CD4-positive, alpha-beta T cell (primary cell): ENCODE measurements around the gene DQX1. TPM values are rescaled to one million over a fixed set of nuclear protein-coding genes. Genes with fewer than 3 reads are reported as not detected.

Source experiments
- ATAC-seq: fragments of 200-7000 bp; cut with Tn5 transposase; one replicate; pipeline ENCODE4 v1.10.0; 2022; ENCODE audit warnings: mild to moderate bottlenecking; ENCODE audit not compliant: poor library complexity
- CTCF ChIA-PET: fragments of 350-600 bp; sonication (Branson Sonifier 250); formaldehyde crosslinking; loops from one replicate; lab custom pipeline; 2021; ENCODE audit warnings: antibody characterized with exemption, inconsistent platforms; lab: Charles Lee
- POLR2A ChIA-PET: fragments of 350-600 bp; sonication (Branson Sonifier 250); formaldehyde crosslinking; loops from one replicate; lab custom pipeline; 2021; ENCODE audit warnings: antibody characterized with exemption, inconsistent platforms; lab: Charles Lee
- DNase-seq, 14 experiments: peaks; one replicate each; pipeline ENCODE4 v3.0.0-alpha.2; 2013 to 2020; ENCODE audit warnings: mixed read lengths in 2 of 14
- H3K27ac ChIP-seq, 2 donors: one replicate each; pipeline versions ENCODE4 v1.5.1 to v1.7.0; 2013; ENCODE audit warnings: low read length in 2 of 2, low read depth in 1 of 2, mild to moderate bottlenecking in 1 of 2
- H3K27me3 ChIP-seq, 2 experiments: 1 replicate in 1 of 2; 2 replicates in 1 of 2; pipeline versions ENCODE4 v1.6.1 to v1.7.0; 2013; ENCODE audit warnings: low read length in 2 of 2, control low read depth in 1 of 2, mild to moderate bottlenecking in 1 of 2, moderate library complexity in 1 of 2; ENCODE audit not compliant: insufficient read depth in 2 of 2, control insufficient read depth in 1 of 2
- H3K36me3 ChIP-seq: one replicate; pipeline ENCODE4 v1.6.1; 2013; ENCODE audit warnings: low read length, control low read depth; ENCODE audit not compliant: insufficient read depth
- H3K4me1 ChIP-seq: one replicate; pipeline ENCODE4 v1.6.1; 2013; ENCODE audit warnings: low read length, control low read depth; ENCODE audit not compliant: insufficient read depth
- H3K4me3 ChIP-seq: one replicate; pipeline ENCODE4 v1.5.1; 2013; ENCODE audit warnings: mild to moderate bottlenecking, low read length, moderate library complexity
- H3K9me3 ChIP-seq, 2 experiments: 1 replicate in 1 of 2; 2 replicates in 1 of 2; pipeline versions ENCODE4 v1.6.1 to v1.7.0; 2013; ENCODE audit warnings: low read length in 2 of 2, mild to moderate bottlenecking in 2 of 2, control low read depth in 1 of 2, moderate library complexity in 1 of 2; ENCODE audit not compliant: control insufficient read depth in 1 of 2, insufficient read depth in 1 of 2
- H3K27ac Mint-ChIP-seq: one replicate; pipeline ENCODE4 v1.8.0; 2020; ENCODE audit warnings: mixed read lengths
- H3K27me3 Mint-ChIP-seq: one replicate; pipeline ENCODE4 v1.8.0; 2021; ENCODE audit warnings: mixed read lengths
- H3K36me3 Mint-ChIP-seq: one replicate; pipeline ENCODE4 v1.8.0; 2021; ENCODE audit warnings: low read depth, mixed read lengths
- H3K4me1 Mint-ChIP-seq: one replicate; pipeline ENCODE4 v1.8.0; 2021; ENCODE audit warnings: low read depth, mixed read lengths
- H3K4me3 Mint-ChIP-seq: one replicate; pipeline ENCODE4 v1.8.0; 2020; ENCODE audit warnings: mild to moderate bottlenecking, mixed read lengths
- H3K9me3 Mint-ChIP-seq: one replicate; pipeline ENCODE4 v1.8.0; 2020; ENCODE audit warnings: mixed read lengths
- CTCF ChIP-seq: fragments of 200-600 bp; IDR thresholded peaks from one replicate; pipeline ENCODE4 v1.8.0; 2022; ENCODE audit warnings: antibody characterized with exemption, mild to moderate bottlenecking
- intact Hi-C, 2 experiments: fragments of 100-400 bp; cut with DNase I in 1 of 2; cut with micrococcal nuclease in 1 of 2; formaldehyde crosslinking; loops; one replicate each; pipeline versions ENCODE4 v1.15.1 to v1.9.0; 2023 to 2025; cut with DNase I, micrococcal nuclease
- total RNA-seq, 174 experiments: library from RNA in 2 of 174; stranded (reverse) in 2 of 174; gene quantifications; one replicate each; pipeline ENCODE4 v1.2.3 and lab custom pipeline; 2021 to 2026

The DQX1 gene
- total RNA-seq, 2 experiments from 2014 or later: 0.22 TPM; not detected in 1

- Mint-ChIP-seq H3K27me3 (peaks cover 23% of the 10 kb centered on the region), H3K4me3 (no peak overlapping the region), H3K4me1 (peaks cover 18% of the 10 kb centered on the region), H3K36me3 (peaks cover 11% of the 10 kb centered on the region), H3K27ac (no peak overlapping the region), H3K9me3 (no peaks in the 10 kb centered on the region)
- ATAC-seq (no peak), DNase-seq (no peak)
- Histone ChIP-seq H3K4me1 (peaks cover 14% of the 10 kb centered on the region), H3K9me3 (no peaks in the 10 kb centered on the region), H3K4me3 (no peak overlapping the region), H3K27me3 (peaks cover 14 to 17% of the 10 kb centered on the region in 2 experiments), H3K27ac (no peak overlapping the region), H3K36me3 (peaks cover 13% of the 10 kb centered on the region)
- ChIA-PET CTCF (no interaction called here), POLR2A (no interaction called here)
- no peak for TF ChIP-seq CTCF
- intact Hi-C loops: loop anchor here (10.0 kb wide), 2 partner anchors 141 to 711 kb away; partner anchors contain the start of gene STAMBP (in 1 of the 2)
Measured at GRCh38 chr2:74535440-74535965, 9.5 kb upstream of the DQX1 start.

GRCh38 chr2:74534411-74534810 lies 8.4 kb upstream of the DQX1 start:
- Histone ChIP-seq H3K27ac (no peak overlapping the region), H3K4me3 (no peak overlapping the region), H3K9me3 (no peaks in the 10 kb centered on the region), H3K36me3 (peaks cover 13% of the 10 kb centered on the region), H3K4me1 (peaks cover 17% of the 10 kb centered on the region), H3K27me3 (peaks cover 7 to 11% of the 10 kb centered on the region in 2 experiments)
- DNase-seq (no peak), ATAC-seq (no peak)
- Mint-ChIP-seq H3K27me3 (peaks cover 20% of the 10 kb centered on the region), H3K9me3 (no peaks in the 10 kb centered on the region), H3K4me3 (no peak overlapping the region), H3K4me1 (peaks cover 20% of the 10 kb centered on the region), H3K27ac (no peak overlapping the region), H3K36me3 (peaks cover 13% of the 10 kb centered on the region)
- CTCF ChIA-PET: no interaction called here
- no peak for TF ChIP-seq CTCF
- intact Hi-C loops: loop anchor here (5.0 to 10.0 kb wide), 3 partner anchors 140 to 710 kb away; partner anchors contain the start of gene STAMBP (in 1 of the 2)
- POLR2A ChIA-PET: no interaction called here

GRCh38 chr2:74533464-74533863 lies 7.4 kb upstream of the DQX1 start:
- POLR2A ChIA-PET: interaction anchor here (1.1 to 3.0 kb wide), 2 partner anchors 25 to 52 kb away, joined by 4 to 24 read pairs; partner anchors contain the start of genes CCDC142, PCGF1 and TTC31
- no peak for TF ChIP-seq CTCF
- Histone ChIP-seq H3K27ac (no peak overlapping the region), H3K9me3 (no peaks in the 10 kb centered on the region), H3K36me3 (peaks cover 14% of the 10 kb centered on the region), H3K4me1 (peaks cover 25% of the 10 kb centered on the region), H3K4me3 (no peak overlapping the region), H3K27me3 (peaks cover 0 to 4% of the 10 kb centered on the region in 2 experiments)
- DNase-seq (no peak), ATAC-seq (no peak)
- Mint-ChIP-seq H3K36me3 (peaks cover 22% of the 10 kb centered on the region), H3K9me3 (no peaks in the 10 kb centered on the region), H3K4me1 (peaks cover 27% of the 10 kb centered on the region), H3K27me3 (peaks cover 11% of the 10 kb centered on the region), H3K27ac (no peak overlapping the region), H3K4me3 (no peak overlapping the region)
- intact Hi-C loops: loop anchor here (5.0 to 10.0 kb wide), 3 partner anchors 139 to 709 kb away; partner anchors contain the start of gene STAMBP (in 1 of the 2)
- CTCF ChIA-PET: no interaction called here
